Measurements from ENCODE around the gene RPL28. TPM values are rescaled to one million over a fixed set of nuclear protein-coding genes. Genes with fewer than 3 reads are reported as not detected.

The RPL28 gene
- total and polyA plus RNA-seq, 2 donors (not counting 3 experiments of a cell fraction or from before 2014, with no cell fraction given): 1,872 to 3,435 TPM

GRCh38 chr19:55362174-55362989 lies 23.4 kb upstream of the RPL28 start:
- TF ChIP-seq JUN (IDR thresholded peaks at IDR 0.05; ENCODE audit: borderline replicate concordance, insufficient read depth, insufficient read length, low read depth) (no peak), GATA2 (IDR thresholded peaks at IDR 0.05; ENCODE audit: insufficient read depth, insufficient read length, low read depth, low read length) (no peak), FOS (IDR thresholded peaks at IDR 0.05; ENCODE audit: borderline replicate concordance, insufficient read depth, low read length) (no peak), POLR2AphosphoS5 (IDR thresholded peaks at IDR 0.05; ENCODE audit: insufficient read depth, low read depth, low read length) (no peak), EZH2 (IDR thresholded peaks at IDR 0.05; ENCODE audit: borderline replicate concordance, low read depth, low read length, severe bottlenecking) (no peak), POLR2A (IDR thresholded peaks at IDR 0.05; ENCODE audit: low read depth, low read length) (no peak), MYC (IDR thresholded peaks at IDR 0.05; ENCODE audit: low read depth, low read length) (no peak)
- TF ChIP-seq, protein P1, sequence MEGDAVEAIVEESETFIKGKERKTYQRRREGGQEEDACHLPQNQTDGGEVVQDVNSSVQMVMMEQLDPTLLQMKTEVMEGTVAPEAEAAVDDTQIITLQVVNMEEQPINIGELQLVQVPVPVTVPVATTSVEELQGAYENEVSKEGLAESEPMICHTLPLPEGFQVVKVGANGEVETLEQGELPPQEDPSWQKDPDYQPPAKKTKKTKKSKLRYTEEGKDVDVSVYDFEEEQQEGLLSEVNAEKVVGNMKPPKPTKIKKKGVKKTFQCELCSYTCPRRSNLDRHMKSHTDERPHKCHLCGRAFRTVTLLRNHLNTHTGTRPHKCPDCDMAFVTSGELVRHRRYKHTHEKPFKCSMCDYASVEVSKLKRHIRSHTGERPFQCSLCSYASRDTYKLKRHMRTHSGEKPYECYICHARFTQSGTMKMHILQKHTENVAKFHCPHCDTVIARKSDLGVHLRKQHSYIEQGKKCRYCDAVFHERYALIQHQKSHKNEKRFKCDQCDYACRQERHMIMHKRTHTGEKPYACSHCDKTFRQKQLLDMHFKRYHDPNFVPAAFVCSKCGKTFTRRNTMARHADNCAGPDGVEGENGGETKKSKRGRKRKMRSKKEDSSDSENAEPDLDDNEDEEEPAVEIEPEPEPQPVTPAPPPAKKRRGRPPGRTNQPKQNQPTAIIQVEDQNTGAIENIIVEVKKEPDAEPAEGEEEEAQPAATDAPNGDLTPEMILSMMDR (IDR thresholded peaks at IDR 0.05; ENCODE audit: extremely low read depth in 1 of 2, insufficient read depth in 1 of 2, low read depth in 1 of 2, low read length in 2 of 2): no peak
- TF ChIP-seq, protein P2, sequence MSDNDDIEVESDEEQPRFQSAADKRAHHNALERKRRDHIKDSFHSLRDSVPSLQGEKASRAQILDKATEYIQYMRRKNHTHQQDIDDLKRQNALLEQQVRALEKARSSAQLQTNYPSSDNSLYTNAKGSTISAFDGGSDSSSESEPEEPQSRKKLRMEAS (IDR thresholded peaks at IDR 0.05; ENCODE audit: insufficient read depth, insufficient read length): no peak
- ChIA-PET CTCF (no interaction called here), POLR2A (no interaction called here)
- no peaks in the 10 kb centered on the region for H3K79me2 ChIP-seq (ENCODE audit: control insufficient read depth, insufficient read depth, low read length)
- FAIRE-seq (no peak), DNase-seq (ENCODE audit: low read depth, low spot score) (no peak)
- no peak overlapping the region for H3K4me2 ChIP-seq (ENCODE audit: insufficient read depth, low read length)
- no peak overlapping the region for H3K9ac ChIP-seq (replicated peaks; ENCODE audit: extremely low read depth, insufficient read depth, low read length)
- H3K27me3 ChIP-seq (ENCODE audit: control insufficient read depth in 2 of 2, insufficient read depth in 2 of 2, low read length in 2 of 2): no peaks in the 10 kb centered on the region
- H3K9me1 ChIP-seq (replicated peaks; ENCODE audit: control insufficient read depth, extremely low read depth, insufficient read depth, low read length): no peaks in the 10 kb centered on the region
- no peak overlapping the region for H2AFZ ChIP-seq (ENCODE audit: low read depth, low read length)
- no peaks in the 10 kb centered on the region for H3K4me1 ChIP-seq (ENCODE audit: control insufficient read depth, extremely low read depth, insufficient read depth, low read length)
- no peaks in the 10 kb centered on the region for H4K20me1 ChIP-seq (replicated peaks; ENCODE audit: control insufficient read depth, extremely low read depth, insufficient read depth, low read length)
- H3K27ac ChIP-seq (ENCODE audit: insufficient read depth, low read depth, low read length): no peak overlapping the region
- no peaks in the 10 kb centered on the region for H3K9me3 ChIP-seq (replicated peaks; ENCODE audit: control insufficient read depth, insufficient read depth, low read length)
- BruUV-seq (replicated peaks): no TSS peak
- intact Hi-C loops (cut with micrococcal nuclease): no loop called here
- H3K36me3 ChIP-seq (ENCODE audit: control insufficient read depth in 2 of 2, extremely low read depth in 1 of 2, insufficient read depth in 2 of 2, low read length in 2 of 2): no peaks in the 10 kb centered on the region
- H3K4me3 ChIP-seq (replicated peaks in 1 of 3; ENCODE audit: insufficient read depth in 1 of 3, low read depth in 1 of 3, low read length in 3 of 3): no peak overlapping the region
- dilution Hi-C loops (cut with MboI; ENCODE audit: extremely low pct_ligation_motif_present, low sequenced_read_pairs): no loop called here
